Posterior vena cava (tissue), 2 donors: ENCODE results near the gene WDPCP. TPM values are rescaled to one million over a fixed set of nuclear protein-coding genes. Genes with fewer than 3 reads are reported as not detected.
A peak's percentile ranks its signal among the peaks of the same experiment; 100 is the strongest.
"Not testable (repeated sequence)": the region's sequence is repeated elsewhere in the genome, so short reads cannot be mapped to it uniquely, and the experiment has no call there.

Source experiments
- DNase-seq: peaks from one replicate; pipeline ENCODE4 v3.0.0-alpha.2; 2020; ENCODE audit warnings: low spot score
- intact Hi-C, 2 donors: fragments of 100-400 bp; cut with DNase I; formaldehyde crosslinking; loops; one replicate each; pipeline versions ENCODE4 v1.14.1 to v1.14.2; 2022 to 2023
- total RNA-seq, 2 donors: library from RNA; stranded (reverse); fragmentation: NEBNext Ultra II Directional; extraction: Animal tissue kit (Norgen Biotek cat#: 25700); gene quantifications; one replicate each; pipeline ENCODE4 v1.2.1, GENCODE V29; 2021
- donor health status: DM: yes; HTN: yes; CAD: no.
- donor health status: DM: yes; HTN: yes; CAD: no.

Gene WDPCP
- total RNA-seq, 2 donors from 2014 or later, result 19.5 to 20.0 TPM

DNA sequence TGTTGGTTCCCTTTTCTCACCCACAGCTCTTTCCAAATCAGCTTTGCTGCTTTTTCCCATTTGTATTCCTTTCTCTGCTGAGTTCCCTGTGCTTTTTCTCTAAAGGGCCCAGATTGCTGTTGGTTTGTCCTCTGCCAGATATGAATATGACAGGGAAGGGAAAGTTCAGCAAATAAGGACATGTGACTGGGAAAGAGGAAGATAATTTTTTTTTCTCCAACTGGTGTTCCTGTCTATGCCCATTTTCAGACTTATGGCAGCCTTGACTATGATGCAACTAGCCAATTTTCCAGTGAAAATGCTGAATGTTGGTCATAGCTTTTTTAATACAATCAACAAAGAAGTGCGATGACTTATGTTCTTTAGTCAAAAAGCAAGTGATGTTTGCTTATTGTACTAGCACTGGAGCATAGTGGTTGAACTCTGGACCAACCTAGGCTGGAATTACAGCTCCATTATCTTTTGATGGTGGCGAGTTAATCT is 8.2 kb upstream of the WDPCP start:
- intact Hi-C loops, result no loop called here
- DNase-seq, result no peak

DNA sequence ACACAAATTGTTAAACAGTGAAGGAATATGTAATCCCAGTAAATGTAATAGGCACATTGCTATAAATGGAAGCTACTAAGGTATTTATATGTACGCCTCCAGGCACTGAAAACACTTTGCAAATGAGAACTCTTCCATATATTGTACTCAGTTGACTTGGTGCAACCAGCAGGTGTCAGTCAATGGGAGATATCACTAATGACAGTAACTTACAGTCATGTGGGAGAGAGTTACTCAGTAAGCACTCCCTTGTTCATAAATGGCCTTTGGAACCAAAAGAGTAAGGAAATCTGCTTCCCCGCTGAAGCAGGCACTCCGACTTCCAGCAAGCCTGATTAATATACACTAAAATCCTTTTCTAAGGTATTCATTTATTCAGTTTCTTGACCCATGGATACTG is 6.4 kb upstream of the WDPCP start:
- no peak for DNase-seq
- intact Hi-C loops, result no loop called here

DNA sequence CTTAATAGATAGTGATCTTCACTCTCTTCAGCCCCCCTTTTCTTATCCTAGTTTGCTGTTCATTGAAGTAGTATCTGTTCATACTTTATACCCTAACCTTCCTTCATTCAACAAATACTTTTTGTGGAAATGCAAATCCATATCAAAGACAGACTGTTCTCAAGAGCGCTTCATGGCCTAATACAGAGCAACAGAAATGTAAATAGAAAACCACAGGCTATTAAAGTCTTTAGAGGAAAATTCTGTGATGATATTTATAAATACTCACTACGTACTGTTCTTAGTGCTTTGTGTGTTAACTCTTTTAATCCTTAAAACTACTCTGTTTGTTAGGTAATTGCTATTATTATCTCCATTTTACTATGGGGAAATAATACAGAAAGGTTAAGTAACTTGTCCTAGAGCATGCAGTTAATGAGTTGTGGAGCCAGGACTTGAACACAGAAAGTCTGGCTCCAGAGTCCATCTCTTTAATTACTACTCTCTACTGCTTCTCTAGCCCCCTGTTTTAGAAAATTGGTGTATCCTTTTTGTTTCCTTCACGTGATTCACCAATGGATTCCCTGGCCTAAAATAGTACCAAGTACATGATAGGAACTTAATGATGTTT is 3.4 kb upstream of the WDPCP start:
- intact Hi-C loops, result no loop called here
- DNase-seq, result no peak

DNA sequence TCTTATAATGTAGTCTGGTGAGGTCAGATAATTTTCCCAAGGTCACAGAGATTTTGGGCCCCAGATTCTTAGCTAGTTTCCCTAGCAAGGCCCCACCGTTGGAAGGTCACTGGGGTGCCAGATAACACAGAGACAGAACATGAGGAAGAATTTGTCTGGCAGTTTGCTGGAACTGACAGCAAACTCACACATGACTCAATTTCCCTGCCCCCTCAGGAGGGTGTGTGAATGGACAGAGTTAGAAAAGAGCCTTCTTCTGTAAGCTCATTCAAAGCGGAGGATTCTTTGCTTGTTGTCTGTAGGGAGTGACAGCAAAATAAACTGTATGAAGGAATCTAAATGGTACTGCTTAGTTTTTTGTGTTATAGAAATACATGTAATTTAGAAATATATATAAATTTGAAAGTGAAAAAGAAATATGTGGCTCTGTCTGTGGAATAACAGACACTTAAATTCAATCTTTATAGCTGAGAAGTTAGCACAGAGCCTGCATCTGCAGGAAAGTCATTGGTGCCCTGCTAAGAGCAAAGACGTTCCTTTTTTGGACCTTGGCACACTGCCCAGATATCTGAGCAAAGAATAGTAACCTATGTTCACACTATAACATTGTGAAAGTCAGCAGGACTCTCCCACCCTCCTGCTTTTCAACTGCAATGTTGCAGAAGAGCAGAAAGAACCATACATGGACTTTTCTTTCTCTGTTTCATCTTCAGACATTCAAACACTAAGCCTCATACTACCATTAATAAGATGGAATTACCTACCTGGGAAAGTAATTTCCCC is 2.5 kb upstream of the WDPCP start:
- DNase-seq, result no peak
- intact Hi-C loops, result no loop called here

DNA sequence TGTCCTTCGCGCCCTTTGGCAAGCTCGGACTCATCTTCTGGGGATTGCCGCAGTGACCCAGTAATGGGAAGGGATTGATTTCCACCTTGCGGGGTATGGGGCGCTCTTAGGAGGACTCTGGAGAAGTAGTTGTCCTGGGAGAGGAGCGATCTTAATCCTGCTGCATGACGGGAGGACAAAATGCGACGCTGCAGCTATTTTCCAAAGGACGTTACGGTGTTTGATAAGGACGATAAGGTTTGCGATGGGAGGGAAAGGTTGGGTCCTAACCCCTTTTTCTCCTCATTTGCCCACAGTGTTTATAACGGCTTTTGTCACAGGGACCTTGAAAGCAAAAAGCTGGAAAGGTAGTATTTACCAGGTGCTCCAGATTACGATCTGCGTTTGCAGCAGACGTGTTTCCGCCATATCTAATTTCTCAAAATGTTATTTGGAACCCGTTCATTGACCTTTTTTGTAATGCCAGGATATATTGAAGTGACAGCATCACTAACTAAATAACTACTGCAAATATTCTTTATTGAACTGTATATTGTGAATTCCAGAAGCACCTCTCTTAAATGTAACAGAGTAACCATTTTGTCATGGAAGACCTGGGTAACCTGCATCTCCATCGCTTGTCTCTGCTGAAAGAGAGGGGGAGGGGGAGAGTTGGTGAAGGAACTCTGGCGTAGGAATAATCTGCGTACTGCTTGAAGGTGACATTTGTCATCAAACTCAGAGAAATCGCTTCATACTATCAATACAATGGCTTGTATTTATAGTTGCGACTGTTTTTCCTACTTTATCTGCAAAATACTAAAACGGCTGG is 1.1 kb upstream of the WDPCP start:
- intact Hi-C loops, result no loop called here
- DNase-seq, result no peak

DNA sequence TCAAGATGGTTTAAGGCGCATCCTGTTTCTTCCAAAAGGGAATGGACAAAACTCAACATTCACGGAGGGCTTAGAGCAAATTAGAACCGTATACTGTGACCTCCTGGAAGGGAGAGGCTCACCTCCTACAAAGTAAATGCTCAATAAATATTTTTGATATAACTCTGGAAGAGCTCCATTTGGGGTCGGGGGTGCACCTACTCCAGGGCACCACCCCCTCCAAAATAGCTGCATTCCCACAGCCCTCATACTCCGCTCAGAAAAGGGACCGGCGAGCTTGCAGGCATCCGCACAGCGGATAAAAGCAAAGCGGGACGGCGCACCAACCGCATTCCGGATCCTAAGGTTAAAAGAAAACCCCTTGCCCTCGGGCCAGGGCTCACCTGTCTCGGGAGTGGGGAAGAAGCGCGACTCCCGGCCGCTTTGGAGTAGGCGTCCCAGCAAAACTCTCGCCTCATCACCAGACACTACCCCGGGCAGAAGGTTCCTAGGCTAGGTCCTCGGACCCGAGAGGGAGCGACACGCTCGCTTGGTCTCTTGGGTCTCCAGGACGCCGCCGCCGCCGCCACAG is 378 bp downstream of the WDPCP start:
- intact Hi-C loops, result no loop called here
- no peak for DNase-seq

DNA sequence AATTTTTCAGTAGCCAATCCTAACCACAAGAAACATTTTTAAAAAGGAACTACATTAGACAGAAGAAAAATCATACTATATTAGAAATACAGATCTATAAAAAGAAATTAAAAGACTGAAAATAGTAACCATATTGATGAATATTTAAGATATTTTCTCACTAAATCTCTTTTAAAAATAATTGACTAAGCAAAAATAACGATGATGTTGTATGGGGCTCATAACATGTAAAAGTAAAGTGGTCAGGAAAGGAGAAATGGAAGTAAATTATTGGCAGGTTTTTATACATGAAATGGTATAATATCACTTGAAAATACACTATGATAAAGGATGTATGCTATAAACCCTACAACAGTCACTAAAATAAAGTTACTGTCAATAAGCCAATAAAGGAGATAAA is 5.4 kb downstream of the WDPCP start:
- no peak for DNase-seq
- intact Hi-C loops, result no loop called here

DNA sequence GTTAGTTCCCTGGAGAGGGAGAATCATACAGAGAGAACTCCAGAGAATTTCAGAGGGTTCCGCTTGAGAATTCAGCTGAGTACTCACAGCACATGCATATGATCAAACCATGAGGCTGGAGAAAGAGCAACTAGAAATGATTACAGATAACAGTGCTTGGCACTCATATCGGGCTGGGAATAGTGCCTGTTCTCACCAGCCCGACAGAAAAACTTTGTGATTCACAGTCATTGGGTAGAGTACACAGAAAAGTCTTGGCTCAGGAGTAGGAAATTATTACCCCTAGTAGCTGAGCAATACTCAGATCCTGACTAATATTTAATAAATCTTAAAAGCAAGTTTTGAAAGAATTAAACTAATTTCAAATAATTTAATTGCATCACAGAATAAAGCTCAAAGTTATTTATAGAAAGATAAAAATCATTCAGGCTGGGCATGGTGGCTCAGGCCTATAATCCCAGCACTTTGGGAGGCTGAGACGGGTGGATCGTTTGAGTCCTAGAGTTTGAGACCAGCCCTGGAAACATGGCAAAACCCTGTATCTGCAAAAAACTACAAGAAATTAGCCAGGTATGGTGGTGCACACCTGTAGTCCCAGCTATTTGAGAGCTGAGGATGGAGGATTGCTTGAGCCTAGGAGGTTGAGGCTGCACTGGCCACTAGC is 6.8 kb downstream of the WDPCP start:
- intact Hi-C loops, result no loop called here
- peak; percentile 78 for DNase-seq

DNA sequence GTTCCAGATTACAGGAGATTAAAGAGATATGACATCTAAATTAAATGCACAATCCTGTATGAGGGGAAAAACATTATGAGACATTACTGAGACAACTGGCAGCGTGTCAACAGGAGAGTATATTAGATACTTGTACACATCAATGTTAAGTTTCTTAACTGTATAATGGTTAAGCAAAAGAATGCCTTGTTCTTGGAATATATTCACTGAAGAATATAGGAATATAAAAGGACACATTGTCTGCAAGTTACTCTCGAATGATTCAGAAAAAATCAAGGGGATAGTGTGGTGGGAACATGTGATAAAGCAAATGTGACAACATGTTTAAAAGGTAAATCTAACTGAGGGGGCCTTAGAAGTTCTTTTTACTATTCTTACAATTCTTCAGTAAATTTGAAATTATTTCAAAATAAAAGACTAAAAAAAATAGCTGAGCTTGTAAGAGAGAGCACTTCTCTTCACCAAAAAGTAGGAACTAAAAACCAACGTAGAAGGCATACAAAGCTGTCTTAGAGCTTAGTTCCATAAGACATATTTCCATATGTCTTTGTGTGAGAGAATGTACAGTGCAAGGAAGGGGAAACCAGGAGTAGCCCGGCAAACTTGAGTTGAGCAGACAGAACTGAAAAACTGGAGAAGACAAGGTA is 7.5 kb downstream of the WDPCP start:
- intact Hi-C loops, result no loop called here
- no peak for DNase-seq

DNA sequence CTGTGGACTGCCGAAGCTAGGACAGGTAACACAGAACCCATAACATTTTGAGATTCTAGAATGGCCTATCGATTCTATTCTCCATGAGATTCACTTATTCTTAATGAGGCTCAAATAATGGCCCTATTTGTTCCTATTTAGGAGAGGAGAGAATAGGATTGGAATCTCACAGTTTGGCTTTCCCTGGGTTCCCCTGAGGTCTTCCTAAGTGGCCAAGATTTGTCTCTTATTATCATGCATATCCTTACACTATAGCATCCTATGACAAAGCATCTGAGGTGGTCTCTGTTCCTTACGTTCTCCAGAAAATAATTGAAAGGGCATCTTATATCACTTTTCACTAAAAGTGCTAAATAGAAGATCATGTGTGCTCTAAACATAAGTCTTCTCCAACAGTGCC is 9.5 kb downstream of the WDPCP start:
- no peak for DNase-seq
- intact Hi-C loops, result no loop called here

DNA sequence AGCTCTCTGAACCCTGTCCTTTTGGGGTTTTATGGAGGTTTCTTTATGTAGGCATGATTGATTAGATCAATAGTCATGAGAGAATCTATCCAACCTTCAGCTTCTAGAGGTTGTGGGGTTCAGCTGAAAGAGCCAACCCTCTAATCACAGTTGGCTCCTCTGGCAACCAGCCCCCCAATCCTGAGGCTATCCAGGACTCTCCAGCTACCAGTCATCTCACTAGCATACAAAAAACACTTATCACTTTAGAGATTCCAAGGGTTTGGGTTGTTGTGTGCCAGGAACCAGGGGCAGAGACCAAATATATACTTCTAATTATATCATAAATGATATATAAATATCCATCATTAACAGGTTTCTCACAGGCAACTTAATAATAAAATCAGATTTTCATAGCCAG is 11.7 kb downstream of the WDPCP start:
- intact Hi-C loops, result no loop called here
- DNase-seq, result no peak

DNA sequence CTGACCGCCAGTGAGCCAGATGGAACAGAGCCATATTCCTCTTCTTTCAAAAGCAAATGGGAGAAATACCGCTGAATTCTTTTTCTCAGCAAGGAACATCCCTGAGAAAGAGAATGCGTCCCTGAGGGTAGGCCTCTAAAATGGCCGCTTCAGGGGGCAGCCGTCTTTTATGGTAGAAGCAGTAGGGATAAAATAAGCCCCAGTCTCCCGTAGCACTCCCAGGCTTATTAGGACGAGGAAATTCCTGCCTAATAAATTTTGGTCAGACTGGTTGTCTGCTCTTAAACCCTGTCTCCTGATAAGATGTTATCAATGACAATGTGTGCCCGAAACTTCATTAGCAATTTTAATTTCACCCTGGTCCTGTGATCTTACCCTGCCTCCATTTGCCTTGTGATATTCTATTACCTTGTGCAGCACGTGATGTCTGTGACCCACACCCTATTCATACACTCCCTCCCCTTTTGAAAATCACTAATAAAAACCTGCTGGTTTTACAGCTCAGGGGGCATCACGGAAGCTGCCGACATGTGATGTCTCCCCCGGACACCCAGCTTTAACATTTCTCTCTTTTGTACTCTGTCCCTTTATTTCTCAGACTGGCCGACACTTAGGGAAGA is 14.4 kb downstream of the WDPCP start:
- intact Hi-C loops, DNase-seq: not testable (repeated sequence)

DNA sequence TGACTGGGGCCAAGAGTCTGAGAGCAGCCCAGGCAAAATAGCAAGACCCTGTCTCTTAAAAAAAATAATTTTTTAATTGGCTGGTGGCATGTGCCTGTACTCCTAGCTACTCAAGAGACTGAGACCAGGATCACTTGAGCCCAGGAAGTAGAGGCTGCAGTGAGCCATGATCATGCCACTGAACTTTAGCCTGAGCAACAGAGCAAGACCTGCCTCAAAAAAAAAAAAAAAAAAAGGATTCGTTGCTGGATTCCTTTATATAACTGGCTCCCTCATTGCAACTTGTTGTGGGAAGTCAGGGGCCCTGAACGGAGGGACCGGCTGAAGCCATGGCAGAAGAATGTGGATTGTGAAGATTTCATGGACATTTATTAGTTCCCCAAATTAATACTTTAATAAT is 15.3 kb downstream of the WDPCP start:
- intact Hi-C loops, DNase-seq: not testable (repeated sequence)

DNA sequence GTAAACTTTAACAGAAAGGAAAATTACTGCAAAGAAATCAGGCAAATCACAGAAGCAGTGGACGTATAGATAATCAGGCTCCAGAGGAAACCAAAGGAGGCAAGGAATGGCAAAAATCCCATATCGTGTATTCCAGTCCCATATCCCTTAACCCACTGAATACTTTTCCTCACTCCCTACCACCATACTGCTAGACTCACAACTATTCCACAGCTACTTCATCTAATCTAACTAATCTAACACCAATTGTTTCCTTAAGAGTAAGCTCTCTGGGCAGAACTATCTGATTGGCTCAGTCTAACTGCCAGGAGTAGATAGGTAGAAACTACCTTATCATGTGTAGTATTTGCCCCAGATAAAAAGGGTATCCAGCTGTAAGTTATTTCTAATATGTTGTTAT is 16.3 kb downstream of the WDPCP start:
- no peak for DNase-seq
- intact Hi-C loops, result no loop called here

DNA sequence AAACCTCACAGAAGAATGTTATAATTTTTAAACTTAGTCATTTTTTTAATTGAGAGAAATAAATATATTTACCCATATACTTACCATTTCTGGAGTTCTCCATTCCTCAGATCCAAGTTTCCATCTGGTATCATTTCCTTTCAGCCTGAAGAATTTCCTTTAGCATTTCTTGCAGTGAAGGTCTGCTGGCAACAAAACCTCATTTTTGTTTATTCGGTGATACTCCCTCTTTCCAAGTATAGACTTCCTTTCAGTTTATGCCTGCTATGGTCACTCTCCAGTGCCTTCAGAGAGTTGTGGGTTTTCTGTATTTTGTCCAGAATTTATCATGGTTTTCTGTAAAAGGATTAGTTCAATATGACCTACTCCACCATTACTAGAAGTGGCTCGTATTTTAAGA is 17.0 kb downstream of the WDPCP start:
- DNase-seq, result no peak
- intact Hi-C loops, result no loop called here

DNA sequence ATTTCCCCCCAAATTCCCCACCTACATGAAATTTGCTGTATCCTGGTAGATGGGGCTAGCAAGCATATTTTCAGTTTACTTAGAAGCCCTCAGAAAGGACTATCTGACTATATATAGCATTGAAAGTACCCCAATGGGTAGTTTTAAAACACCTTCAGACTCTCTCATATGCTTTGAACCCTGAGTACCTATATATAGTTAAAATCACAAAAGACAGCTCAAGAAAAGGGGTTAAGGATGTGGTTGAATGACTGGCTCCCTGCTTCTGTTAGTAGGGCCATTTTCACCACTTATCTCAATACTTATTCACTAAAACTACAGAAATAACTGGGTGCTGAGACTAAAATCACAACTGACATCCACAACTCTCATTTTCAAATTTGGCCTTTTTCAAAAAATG is 18.5 kb downstream of the WDPCP start:
- no peak for DNase-seq
- intact Hi-C loops, result no loop called here

DNA sequence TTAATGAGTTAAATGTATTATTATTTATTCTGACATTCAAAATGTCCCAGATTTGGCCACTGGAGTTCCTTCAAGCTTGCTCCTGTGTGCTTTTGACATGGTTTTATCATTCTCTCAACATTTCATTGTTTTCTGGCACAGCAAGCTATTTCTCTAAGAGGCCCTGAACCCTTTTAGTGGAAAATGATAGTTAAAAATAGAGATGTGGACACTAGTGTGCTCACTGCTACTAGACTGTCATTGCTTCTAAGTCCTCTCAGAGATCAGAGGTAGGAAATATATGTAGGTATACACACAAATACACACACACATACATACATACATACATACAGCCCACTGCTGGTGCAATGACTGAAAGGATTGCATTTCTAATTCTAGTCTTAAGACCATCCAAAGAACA is 25.5 kb downstream of the WDPCP start:
- DNase-seq, result no peak
- intact Hi-C loops, result no loop called here

DNA sequence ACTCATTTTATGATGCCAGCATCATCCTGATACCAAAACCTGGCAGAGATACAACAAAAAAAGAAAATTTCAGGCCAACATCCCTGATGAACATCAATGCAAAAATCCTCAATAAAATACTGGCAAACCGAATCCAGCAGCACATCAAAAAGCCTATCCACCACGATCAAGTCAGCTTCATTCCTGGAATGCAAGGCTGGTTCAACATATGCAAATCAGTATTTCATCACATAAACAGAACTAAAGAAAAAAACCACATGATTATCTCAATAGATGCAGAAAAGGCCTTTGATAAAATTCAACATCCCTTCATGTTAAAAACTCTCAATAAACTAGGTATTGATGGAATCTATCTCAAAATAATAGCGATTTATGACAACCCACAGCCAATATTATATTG is 29.4 kb downstream of the WDPCP start:
- intact Hi-C loops, result loop anchor here in 1 of 2 donors (10.0 kb wide), 1 partner anchor 1104 kb away; no protein-coding TSS in a partner anchor
- DNase-seq, result not testable (repeated sequence)
